Adrenal gland (tissue), 12 donors: ENCODE measurements around the gene TPCN1. TPM values are rescaled to one million over a fixed set of nuclear protein-coding genes. Genes with fewer than 3 reads are reported as not detected.
A peak's percentile ranks its signal among the peaks of the same experiment; 100 is the strongest.

Experiments
- DNase-seq, 7 donors: peaks; one replicate each; pipeline ENCODE4 v3.0.0-alpha.2; 2019 to 2020
- H3K27ac ChIP-seq, 5 donors: fragments of 200-600 bp; sonication (generic) in 4 of 5; 1 replicate in 3 of 5; 2 replicates in 2 of 5; pipeline versions ENCODE4 v1.5.1 to v1.8.0; 2016 to 2020; ENCODE audit warnings: mild to moderate bottlenecking in 1 of 5
- H3K27me3 ChIP-seq: fragments of 200-600 bp; 2 replicates; pipeline ENCODE4 v1.8.0; 2021
- H3K36me3 ChIP-seq, 2 donors: fragments of 200-600 bp; replicated peaks in 1 of 2; 1 replicate in 1 of 2; 2 replicates in 1 of 2; pipeline versions ENCODE4 v1.5.1 to v1.8.0; 2018 to 2022
- H3K4me1 ChIP-seq, 2 donors: fragments of 200-600 bp; replicated peaks in 1 of 2; 1 replicate in 1 of 2; 2 replicates in 1 of 2; pipeline versions ENCODE4 v1.5.1 to v1.8.0; 2018 to 2021
- H3K4me3 ChIP-seq, 4 donors: fragments of 200-600 bp; sonication (generic) in 3 of 4; one replicate each; pipeline ENCODE4 v1.5.1; 2016 to 2018
- H3K9me3 ChIP-seq, 3 donors: fragments of 200-600 bp; sonication (generic) in 1 of 3; replicated peaks in 1 of 3; 1 replicate in 2 of 3; 2 replicates in 1 of 3; pipeline versions ENCODE4 v1.5.1 to v1.8.0; 2016 to 2021
- POLR2A ChIP-seq, 2 donors: fragments of 450-650 bp; IDR thresholded peaks; one replicate each; pipeline ENCODE4 v1.6.1; 2017; ENCODE audit warnings: antibody characterized with exemption in 2 of 2, mild to moderate bottlenecking in 2 of 2, moderate library complexity in 1 of 2
- WGBS, 4 donors: extraction: QIAGEN DNeasy Blood & Tissue Kit in 2 of 4; methylation state at CpG; one replicate each; pipeline versions ENCODE4 v1.1.5 to v1.1.7; 2013 to 2017; 5-methylcytosine and 5-hydroxymethylcytosine counted together
- intact Hi-C, 2 donors: fragments of 100-400 bp; cut with DNase I; formaldehyde crosslinking; loops; one replicate each; pipeline versions ENCODE4 v1.14.1 to v1.15.0; 2022 to 2023
- polyA plus RNA-seq, 3 donors: library from polyadenylated mRNA; stranded (reverse); fragments of 200-250 nt in 2 of 3; fragments of 350-450 nt in 1 of 3; fragmentation: Illumina TruSeq in 1 of 3; extraction: RNeasy Lipid Tissue Mini Kit (QIAGEN cat#74804) in 1 of 3; gene quantifications; one replicate each; pipeline ENCODE4 v1.2.3, GENCODE V29; 2013 to 2014
- total RNA-seq, 9 donors: library from RNA; depleted of rRNA in 4 of 9; stranded (reverse); fragments of >200 nt in 4 of 9; fragments of 120-200 nt in 1 of 9; fragmentation: NEBNext Ultra II Directional in 1 of 9; extraction: Animal tissue kit (Norgen Biotek cat#: 25700) in 1 of 9; gene quantifications; one replicate each; pipeline versions ENCODE4 v1.1.0 to v1.2.4, GENCODE V29; 2013 to 2023
- TF ChIP-seq, protein P1 (sequence below), 6 experiments: fragments of 450-650 bp in 4 of 6; fragments of 200-600 bp in 2 of 6; sonication (generic) in 1 of 6; IDR thresholded peaks; 1 replicate in 5 of 6; 2 replicates in 1 of 6; pipeline versions ENCODE4 v1.5.1 to v1.8.0; 2016 to 2021; ENCODE audit warnings: antibody characterized with exemption in 6 of 6, mild to moderate bottlenecking in 2 of 6, moderate library complexity in 1 of 6
- donor health status: healthy with polysubstance abuse.
- donor health status: Bipolar disorder and iron deficiency.
- donor health status: DM: yes; HTN: yes; CAD: no.
- donor health status: DM: no; HTN: no; CAD: no.
- donor health status: DM: no; HTN: no; CAD: no.
- donor health status: DM: yes; HTN: yes; CAD: no.

The TPCN1 gene
- total and polyA plus RNA-seq, 12 donors: 21.2 to 198 (median 80.9) TPM

DNA sequence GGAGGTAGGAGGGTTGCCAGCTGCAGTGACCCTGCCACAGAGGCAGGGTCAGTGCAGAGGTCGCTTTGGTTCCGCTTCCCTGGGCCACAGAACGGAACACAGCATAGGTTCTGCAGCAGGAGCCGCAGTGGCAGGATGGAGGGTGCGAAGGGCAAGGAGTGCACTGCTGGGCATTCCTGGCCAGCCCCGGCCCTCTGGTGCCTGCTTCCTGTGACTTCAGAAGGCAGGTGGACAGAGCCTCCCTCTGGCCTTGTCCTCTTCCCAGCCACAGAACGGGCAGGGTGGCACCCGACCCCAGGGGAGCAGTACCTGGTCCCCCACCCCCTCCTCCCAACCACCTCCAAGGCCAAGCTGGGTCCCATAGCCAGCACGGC, 75.9 kb downstream of the TPCN1 start:
- 57 to 82% (median 63%) methylated on average over 3 to 9 of the region's 9 CpGs for WGBS, 4 donors
- H3K4me1 ChIP-seq: peaks cover 38 to 47% of the 10 kb centered on the region in 2 donors
- no peak for TF ChIP-seq POLR2A (IDR thresholded peaks at IDR 0.05)
- TF ChIP-seq, protein P1, sequence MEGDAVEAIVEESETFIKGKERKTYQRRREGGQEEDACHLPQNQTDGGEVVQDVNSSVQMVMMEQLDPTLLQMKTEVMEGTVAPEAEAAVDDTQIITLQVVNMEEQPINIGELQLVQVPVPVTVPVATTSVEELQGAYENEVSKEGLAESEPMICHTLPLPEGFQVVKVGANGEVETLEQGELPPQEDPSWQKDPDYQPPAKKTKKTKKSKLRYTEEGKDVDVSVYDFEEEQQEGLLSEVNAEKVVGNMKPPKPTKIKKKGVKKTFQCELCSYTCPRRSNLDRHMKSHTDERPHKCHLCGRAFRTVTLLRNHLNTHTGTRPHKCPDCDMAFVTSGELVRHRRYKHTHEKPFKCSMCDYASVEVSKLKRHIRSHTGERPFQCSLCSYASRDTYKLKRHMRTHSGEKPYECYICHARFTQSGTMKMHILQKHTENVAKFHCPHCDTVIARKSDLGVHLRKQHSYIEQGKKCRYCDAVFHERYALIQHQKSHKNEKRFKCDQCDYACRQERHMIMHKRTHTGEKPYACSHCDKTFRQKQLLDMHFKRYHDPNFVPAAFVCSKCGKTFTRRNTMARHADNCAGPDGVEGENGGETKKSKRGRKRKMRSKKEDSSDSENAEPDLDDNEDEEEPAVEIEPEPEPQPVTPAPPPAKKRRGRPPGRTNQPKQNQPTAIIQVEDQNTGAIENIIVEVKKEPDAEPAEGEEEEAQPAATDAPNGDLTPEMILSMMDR (IDR thresholded peaks at IDR 0.05): peak in 1 of 6 experiments; percentile 8
- no peaks in the 10 kb centered on the region for H3K27me3 ChIP-seq
- intact Hi-C loops: loop anchor here (10.0 kb wide), 2 partner anchors 92 to 102 kb away; no protein-coding TSS in a partner anchor
- peak overlapping the region in 4 of 5 donors; percentile 57 to 96 (median 92) for H3K27ac ChIP-seq
- no peaks in the 10 kb centered on the region for H3K9me3 ChIP-seq
- H3K4me3 ChIP-seq: no peak overlapping the region
- H3K36me3 ChIP-seq: peaks cover 0 to 63% of the 10 kb centered on the region in 2 donors
- peak in 4 of 7 donors; percentile 46 to 64 (median 49) for DNase-seq

DNA sequence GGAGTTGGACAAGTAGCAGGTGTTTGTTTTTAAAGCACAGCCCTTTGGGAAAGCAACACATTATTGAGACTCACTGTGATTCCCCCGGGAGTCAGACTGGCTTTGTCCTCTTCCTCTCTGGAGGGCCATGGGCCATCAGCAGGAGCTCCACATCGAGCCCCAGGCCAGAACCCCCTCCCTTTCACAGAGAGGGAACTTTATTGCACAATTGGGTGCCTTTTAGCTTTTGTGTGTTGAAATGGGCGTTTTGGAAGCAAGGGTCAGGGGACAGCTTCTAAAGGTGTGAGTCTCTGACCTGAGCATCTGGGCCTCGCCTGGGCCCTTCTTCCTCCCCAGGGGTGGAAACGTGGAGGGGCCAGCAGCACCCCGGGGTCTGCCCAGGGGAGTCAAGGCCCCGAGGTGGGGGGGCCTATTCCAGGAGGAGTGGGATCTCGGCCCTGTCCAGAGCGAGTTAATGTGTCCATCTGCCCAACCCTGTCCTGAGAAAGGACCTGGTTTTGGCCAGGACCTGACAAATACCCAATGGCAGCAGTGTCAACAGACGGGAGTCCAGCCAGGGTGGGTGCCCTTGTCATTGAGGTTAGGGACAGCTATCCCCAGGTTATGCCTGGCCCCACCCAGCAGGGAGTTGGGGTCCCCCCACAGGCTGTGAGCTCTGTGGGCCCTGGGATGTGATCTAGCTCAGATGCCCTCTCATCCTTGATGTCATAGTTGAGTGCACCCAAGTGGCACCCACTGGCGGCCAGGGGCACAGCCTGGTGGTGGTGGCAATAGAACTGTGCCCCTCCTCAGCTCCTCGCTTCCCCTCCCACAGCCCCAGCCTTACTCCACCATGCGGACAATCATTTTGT, 76.6 kb downstream of the TPCN1 start:
- H3K27ac ChIP-seq: peak overlapping the region in 4 of 5 donors; percentile 57 to 96 (median 92)
- WGBS, 4 donors: 48 to 80% (median 66%) methylated on average over 4 to 13 of the region's 13 CpGs
- intact Hi-C loops: loop anchor here (10.0 kb wide), 2 partner anchors 93 to 103 kb away; no protein-coding TSS in a partner anchor

DNA sequence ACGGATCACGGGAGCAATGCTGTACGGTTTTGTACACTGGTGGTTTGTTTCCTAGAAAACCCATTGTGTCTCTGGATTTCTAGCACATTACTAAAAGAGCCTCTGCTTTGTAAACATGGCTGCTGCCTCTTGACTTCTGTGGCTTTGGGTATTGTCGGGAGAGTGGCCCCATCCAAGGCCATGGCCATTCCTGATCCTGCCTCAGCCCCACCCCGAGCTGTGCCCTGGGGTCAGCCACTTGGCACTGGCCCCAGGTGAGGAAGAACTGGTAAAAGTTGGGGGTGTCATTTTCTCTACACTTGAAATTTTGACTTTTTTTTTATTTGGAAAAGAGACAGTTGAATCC, 77.2 kb downstream of the TPCN1 start:
- intact Hi-C loops: loop anchor here (10.0 kb wide), 2 partner anchors 94 to 104 kb away; no protein-coding TSS in a partner anchor

More for the DNA sequence above, 76.6 kb downstream of the TPCN1 start:
- no peak overlapping the region for H3K4me3 ChIP-seq
- peaks cover 38 to 47% of the 10 kb centered on the region in 2 donors for H3K4me1 ChIP-seq
- DNase-seq: peak in 2 of 7 donors; percentile 47 to 72
- H3K36me3 ChIP-seq: peaks cover 0 to 62% of the 10 kb centered on the region in 2 donors
- no peaks in the 10 kb centered on the region for H3K9me3 ChIP-seq
- no peaks in the 10 kb centered on the region for H3K27me3 ChIP-seq
- TF ChIP-seq, protein P1 (IDR thresholded peaks at IDR 0.05): no peak
- peak in 1 of 2 donors; percentile 3 for TF ChIP-seq POLR2A (IDR thresholded peaks at IDR 0.05)

More for the DNA sequence above, 77.2 kb downstream of the TPCN1 start:
- no peaks in the 10 kb centered on the region for H3K9me3 ChIP-seq
- H3K27me3 ChIP-seq: no peaks in the 10 kb centered on the region
- no peak for DNase-seq
- H3K36me3 ChIP-seq: peaks cover 0 to 58% of the 10 kb centered on the region in 2 donors
- peak overlapping the region; percentile 57 to 96 (median 90) for H3K27ac ChIP-seq
- whole genome bisulfite sequencing, 4 donors: 47 to 56% (median 53%) methylated on average over 5 of the region's 5 CpGs
- H3K4me3 ChIP-seq: no peak overlapping the region
- no peak for TF ChIP-seq POLR2A (IDR thresholded peaks at IDR 0.05)
- TF ChIP-seq, protein P1 (IDR thresholded peaks at IDR 0.05): no peak
- H3K4me1 ChIP-seq: peaks cover 38 to 47% of the 10 kb centered on the region in 2 donors
